Central memory CD4-positive, alpha-beta T cell (primary cell): ENCODE results near the gene FSTL3.

Source experiments
- DNase-seq: peaks from one replicate; pipeline ENCODE4 v3.0.0; 2022

Gene FSTL3

GRCh38 chr19:645912-646778 lies 30.0 kb upstream of the FSTL3 start:
- no peak for DNase-seq

- no peak for DNase-seq
Measured at GRCh38 chr19:646779-647565, 29.2 kb upstream of the FSTL3 start.

- no peak for DNase-seq
Measured at GRCh38 chr19:647566-648284, 28.5 kb upstream of the FSTL3 start.

- DNase-seq = no peak
Measured at GRCh38 chr19:648305-648704, 27.9 kb upstream of the FSTL3 start.

GRCh38 chr19:648904-649801 lies 27.0 kb upstream of the FSTL3 start:
- no peak for DNase-seq

- DNase-seq = no peak
Measured at GRCh38 chr19:650121-650520, 26.1 kb upstream of the FSTL3 start.

- DNase-seq = no peak
Measured at GRCh38 chr19:651114-651818, 24.9 kb upstream of the FSTL3 start.

- DNase-seq = no peak
Measured at GRCh38 chr19:651991-652390, 24.2 kb upstream of the FSTL3 start.

GRCh38 chr19:652467-653389 lies 23.5 kb upstream of the FSTL3 start:
- no peak for DNase-seq

- no peak for DNase-seq
Measured at GRCh38 chr19:653425-653824, 22.8 kb upstream of the FSTL3 start.

GRCh38 chr19:655691-656090 lies 20.5 kb upstream of the FSTL3 start:
- DNase-seq = no peak

GRCh38 chr19:656751-657559 lies 19.2 kb upstream of the FSTL3 start:
- DNase-seq = no peak

- no peak for DNase-seq
Measured at GRCh38 chr19:657611-658010, 18.6 kb upstream of the FSTL3 start.

- no peak for DNase-seq
Measured at GRCh38 chr19:658059-658839, 17.9 kb upstream of the FSTL3 start.

- DNase-seq = peak; percentile 66
Measured at GRCh38 chr19:658916-659839, 17.0 kb upstream of the FSTL3 start.

- no peak for DNase-seq
Measured at GRCh38 chr19:660793-661426, 15.3 kb upstream of the FSTL3 start.
